Nephron progenitor cell (in vitro differentiated cells): ENCODE data around the gene FUS.

Experiments used
- DNase-seq: peaks from one replicate; pipeline ENCODE4 v3.0.0; 2021
- H3K27ac Mint-ChIP-seq: 2 replicates; pipeline ENCODE4 v1.8.0; 2021; ENCODE audit warnings: mild to moderate bottlenecking, moderate library complexity, mixed read lengths
- H3K27me3 Mint-ChIP-seq: 2 replicates; pipeline ENCODE4 v1.8.0; 2021; ENCODE audit warnings: mild to moderate bottlenecking, low read depth, mixed read lengths; ENCODE audit not compliant: poor library complexity
- H3K36me3 Mint-ChIP-seq: 2 replicates; pipeline ENCODE4 v1.8.0; 2021; ENCODE audit warnings: low read depth, mixed read lengths
- H3K4me1 Mint-ChIP-seq: 2 replicates; pipeline ENCODE4 v1.8.0; 2021; ENCODE audit warnings: mixed read lengths
- H3K4me3 Mint-ChIP-seq: 2 replicates; pipeline ENCODE4 v1.8.0; 2021; ENCODE audit warnings: mild to moderate bottlenecking, moderate library complexity, mixed read lengths
- H3K9me3 Mint-ChIP-seq: 2 replicates; pipeline ENCODE4 v1.8.0; 2021; ENCODE audit warnings: mild to moderate bottlenecking, moderate library complexity, mixed read lengths
- TF ChIP-seq, protein P1 (sequence below): fragments of 200-600 bp; sonication (generic); IDR thresholded peaks from 2 replicates; pipeline ENCODE4 v1.5.0; 2021; ENCODE audit warnings: antibody characterized with exemption

FUS gene

DNA sequence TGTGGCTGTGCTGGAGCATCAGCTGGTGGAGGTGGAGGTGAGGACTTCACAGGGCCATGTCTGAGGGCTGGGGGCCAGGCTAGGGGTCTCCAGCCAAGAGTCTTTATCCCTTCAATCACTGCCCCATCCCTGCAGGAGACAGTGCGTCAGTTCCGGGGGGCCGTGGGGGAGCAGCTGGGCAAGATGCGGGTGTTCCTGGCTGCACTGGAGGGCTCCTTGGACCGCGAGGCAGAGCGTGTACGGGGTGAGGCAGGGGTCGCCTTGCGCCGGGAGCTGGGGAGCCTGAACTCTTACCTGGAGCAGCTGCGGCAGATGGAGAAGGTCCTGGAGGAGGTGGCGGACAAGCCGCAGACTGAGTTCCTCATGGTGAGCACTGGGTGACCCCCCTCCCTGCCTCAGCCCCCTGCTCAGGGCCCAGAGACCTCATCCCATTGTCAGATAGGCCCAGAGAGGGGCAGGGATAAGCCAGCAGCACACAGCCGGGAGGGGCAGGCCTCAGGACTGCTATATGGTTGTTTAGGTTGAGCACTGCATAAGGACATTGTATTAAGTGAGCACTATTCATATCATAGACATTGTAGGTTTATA is 39.3 kb downstream of the FUS start:
- Mint-ChIP-seq H3K36me3 (no peaks in the 10 kb centered on the region), H3K27me3 (peaks cover 80% of the 10 kb centered on the region)

DNA sequence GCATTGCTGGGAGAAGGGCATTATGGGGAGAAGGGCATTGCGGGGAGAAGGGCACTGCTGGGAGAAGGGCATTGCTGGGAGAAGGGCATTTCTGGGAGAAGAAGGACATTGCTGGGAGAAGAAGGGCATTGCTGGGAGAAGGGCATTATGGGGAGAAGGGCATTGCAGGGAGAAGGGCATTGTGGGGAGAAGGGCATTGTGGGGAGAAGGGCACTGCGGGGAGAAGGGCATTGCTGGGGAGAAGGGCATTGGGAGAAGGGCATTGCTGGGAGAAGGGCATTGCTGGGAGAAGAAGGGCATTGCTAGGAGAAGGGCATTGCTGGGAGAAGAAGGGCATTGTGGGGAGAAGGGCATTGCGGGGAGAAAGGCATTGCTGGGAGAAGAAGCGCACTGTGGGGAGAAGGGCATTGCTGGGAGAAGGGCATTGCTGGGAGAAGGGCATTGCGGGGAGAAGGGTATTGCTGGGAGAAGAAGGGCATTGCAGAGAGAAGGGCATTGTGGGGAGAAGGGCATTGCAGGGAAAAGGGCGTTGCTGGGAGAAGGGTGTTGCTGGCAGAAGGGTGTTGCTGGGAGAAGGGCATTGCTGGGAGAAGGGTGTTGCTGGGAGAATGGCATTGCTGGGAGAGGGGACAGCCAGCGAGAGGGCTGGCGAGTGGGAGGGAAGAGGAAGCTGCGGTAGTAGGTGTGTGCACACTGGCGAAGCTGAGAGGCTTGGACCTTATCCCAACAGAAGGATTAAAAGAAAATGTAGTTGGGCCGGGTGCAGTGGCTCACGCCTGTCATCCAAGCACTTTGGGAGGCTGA is 41.6 kb downstream of the FUS start:
- no peaks in the 10 kb centered on the region for H3K9me3 Mint-ChIP-seq
- H3K36me3 Mint-ChIP-seq = no peaks in the 10 kb centered on the region
- H3K4me1 Mint-ChIP-seq = peaks cover 5% of the 10 kb centered on the region
- H3K27me3 Mint-ChIP-seq = peaks cover 59% of the 10 kb centered on the region
- TF ChIP-seq, protein P1, sequence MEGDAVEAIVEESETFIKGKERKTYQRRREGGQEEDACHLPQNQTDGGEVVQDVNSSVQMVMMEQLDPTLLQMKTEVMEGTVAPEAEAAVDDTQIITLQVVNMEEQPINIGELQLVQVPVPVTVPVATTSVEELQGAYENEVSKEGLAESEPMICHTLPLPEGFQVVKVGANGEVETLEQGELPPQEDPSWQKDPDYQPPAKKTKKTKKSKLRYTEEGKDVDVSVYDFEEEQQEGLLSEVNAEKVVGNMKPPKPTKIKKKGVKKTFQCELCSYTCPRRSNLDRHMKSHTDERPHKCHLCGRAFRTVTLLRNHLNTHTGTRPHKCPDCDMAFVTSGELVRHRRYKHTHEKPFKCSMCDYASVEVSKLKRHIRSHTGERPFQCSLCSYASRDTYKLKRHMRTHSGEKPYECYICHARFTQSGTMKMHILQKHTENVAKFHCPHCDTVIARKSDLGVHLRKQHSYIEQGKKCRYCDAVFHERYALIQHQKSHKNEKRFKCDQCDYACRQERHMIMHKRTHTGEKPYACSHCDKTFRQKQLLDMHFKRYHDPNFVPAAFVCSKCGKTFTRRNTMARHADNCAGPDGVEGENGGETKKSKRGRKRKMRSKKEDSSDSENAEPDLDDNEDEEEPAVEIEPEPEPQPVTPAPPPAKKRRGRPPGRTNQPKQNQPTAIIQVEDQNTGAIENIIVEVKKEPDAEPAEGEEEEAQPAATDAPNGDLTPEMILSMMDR = no peak
- H3K27ac Mint-ChIP-seq = no peak overlapping the region
- H3K4me3 Mint-ChIP-seq = no peak overlapping the region
- DNase-seq = no peak

More for the DNA sequence above, 39.3 kb downstream of the FUS start:
- Mint-ChIP-seq H3K27ac (no peak overlapping the region), H3K4me1 (peaks cover 21% of the 10 kb centered on the region), H3K9me3 (no peaks in the 10 kb centered on the region), H3K4me3 (no peak overlapping the region)
- TF ChIP-seq, protein P1 = no peak
- DNase-seq = no peak

DNA sequence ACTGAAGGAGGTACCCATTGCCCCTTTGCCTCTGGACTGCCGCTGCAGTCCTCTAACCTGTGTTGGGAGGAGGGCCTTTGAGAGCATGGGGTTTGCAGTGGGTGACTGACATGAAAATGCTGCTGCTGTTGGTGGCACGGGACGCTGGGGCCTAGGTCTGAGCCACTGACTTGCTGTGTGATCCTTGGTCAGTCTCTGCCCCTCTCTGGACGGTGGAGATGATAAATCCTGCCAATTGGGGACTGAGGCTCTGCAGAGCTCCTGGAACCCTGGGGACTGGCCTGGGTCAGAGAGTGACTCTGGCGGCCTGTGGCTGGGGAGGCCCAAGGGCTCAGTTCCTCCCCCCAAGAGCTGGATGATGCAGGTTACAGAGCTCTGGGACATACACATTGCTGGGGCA is 43.1 kb downstream of the FUS start:
- TF ChIP-seq, protein P1 = no peak
- H3K4me3 Mint-ChIP-seq = no peak overlapping the region
- no peaks in the 10 kb centered on the region for H3K4me1 Mint-ChIP-seq
- DNase-seq = no peak
- H3K9me3 Mint-ChIP-seq = no peaks in the 10 kb centered on the region
- no peak overlapping the region for H3K27ac Mint-ChIP-seq
- no peaks in the 10 kb centered on the region for H3K36me3 Mint-ChIP-seq
- H3K27me3 Mint-ChIP-seq = peaks cover 47% of the 10 kb centered on the region

DNA sequence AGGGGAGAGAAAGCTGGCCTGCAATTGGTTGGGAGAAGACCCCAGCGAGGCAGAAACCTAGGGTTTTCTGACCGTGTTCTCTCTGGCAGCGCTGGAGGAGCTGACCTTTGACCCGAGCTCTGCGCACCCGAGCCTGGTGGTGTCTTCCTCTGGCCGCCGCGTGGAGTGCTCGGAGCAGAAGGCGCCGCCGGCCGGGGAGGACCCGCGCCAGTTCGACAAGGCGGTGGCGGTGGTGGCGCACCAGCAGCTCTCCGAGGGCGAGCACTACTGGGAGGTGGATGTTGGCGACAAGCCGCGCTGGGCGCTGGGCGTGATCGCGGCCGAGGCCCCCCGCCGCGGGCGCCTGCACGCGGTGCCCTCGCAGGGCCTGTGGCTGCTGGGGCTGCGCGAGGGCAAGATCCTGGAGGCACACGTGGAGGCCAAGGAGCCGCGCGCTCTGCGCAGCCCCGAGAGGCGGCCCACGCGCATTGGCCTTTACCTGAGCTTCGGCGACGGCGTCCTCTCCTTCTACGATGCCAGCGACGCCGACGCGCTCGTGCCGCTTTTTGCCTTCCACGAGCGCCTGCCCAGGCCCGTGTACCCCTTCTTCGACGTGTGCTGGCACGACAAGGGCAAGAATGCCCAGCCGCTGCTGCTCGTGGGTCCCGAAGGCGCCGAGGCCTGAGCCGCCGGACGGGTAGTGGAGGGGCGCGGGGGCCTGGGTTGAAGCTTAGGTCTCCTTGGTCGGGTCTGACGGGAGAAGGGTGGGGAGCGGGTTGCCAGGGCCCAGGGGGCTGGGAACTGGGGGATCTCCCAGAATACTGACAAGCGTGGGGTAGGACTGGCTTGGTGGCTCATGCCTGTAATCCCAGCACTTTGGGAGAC is 44.4 kb downstream of the FUS start:
- DNase-seq = no peak
- no peak overlapping the region for H3K4me3 Mint-ChIP-seq

DNA sequence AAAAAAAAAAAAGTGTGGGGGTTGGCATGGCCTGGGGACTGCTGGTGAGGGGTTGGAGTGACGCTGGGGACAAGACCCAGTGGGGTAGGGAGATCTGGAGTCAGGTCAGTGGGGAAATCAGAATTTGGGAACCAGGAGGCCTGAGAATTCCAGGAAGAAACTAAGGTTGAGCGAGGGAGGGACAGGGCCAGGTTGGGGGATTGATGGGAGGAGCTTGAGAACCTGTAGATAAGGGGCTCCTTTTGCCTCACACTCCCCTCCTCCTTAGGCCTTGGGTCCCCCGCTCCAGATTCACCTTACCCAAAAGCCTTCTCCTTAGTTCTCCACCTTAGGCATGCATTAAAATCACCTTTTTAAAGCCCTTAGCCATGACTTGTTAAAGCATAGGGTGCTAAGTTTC is 45.3 kb downstream of the FUS start:
- H3K4me3 Mint-ChIP-seq = no peak overlapping the region
- H3K36me3 Mint-ChIP-seq = no peaks in the 10 kb centered on the region
- H3K4me1 Mint-ChIP-seq = peaks cover 9% of the 10 kb centered on the region
- H3K27ac Mint-ChIP-seq = no peak overlapping the region
- peaks cover 5% of the 10 kb centered on the region for H3K9me3 Mint-ChIP-seq
- DNase-seq = no peak
- TF ChIP-seq, protein P1 = no peak
- H3K27me3 Mint-ChIP-seq = peaks cover 25% of the 10 kb centered on the region

More for the DNA sequence above, 44.4 kb downstream of the FUS start:
- TF ChIP-seq, protein P1 = no peak
- Mint-ChIP-seq H3K27me3 (peaks cover 34% of the 10 kb centered on the region), H3K9me3 (no peaks in the 10 kb centered on the region), H3K27ac (no peak overlapping the region), H3K4me1 (peaks cover 8% of the 10 kb centered on the region), H3K36me3 (no peaks in the 10 kb centered on the region)
